CD1c-positive myeloid dendritic cell (primary cell): ENCODE measurements around the gene CD101.

Experiments
- DNase-seq: peaks from one replicate; pipeline ENCODE4 v3.0.0-alpha.2; 2016; ENCODE audit errors: extremely low spot score

Gene CD101

GRCh38 chr1:117054068-117054467 is 52.5 kb downstream of the CD101 start:
- DNase-seq = no peak

- no peak for DNase-seq
These were observed 57.2 kb downstream of the CD101 start for GRCh38 chr1:117058810-117059209.

GRCh38 chr1:117059334-117059677 is 57.7 kb downstream of the CD101 start:
- peak; percentile 38 for DNase-seq

- DNase-seq = peak; percentile 99
These were observed 58.3 kb downstream of the CD101 start, which contains the start of gene TTF2 for GRCh38 chr1:117059678-117060440. TSS of gene TTF2 (plus strand) at chr1:117060326. CDS start at chr1:117060347, 21 bp downstream.

GRCh38 chr1:117060441-117061317 is 59.1 kb downstream of the CD101 start:
- peak; percentile 33 for DNase-seq

GRCh38 chr1:117061986-117062415 is 60.4 kb downstream of the CD101 start:
- peak; percentile 17 for DNase-seq

GRCh38 chr1:117066367-117066766 is 64.8 kb downstream of the CD101 start:
- DNase-seq = no peak

GRCh38 chr1:117067533-117068370 is 66.2 kb downstream of the CD101 start:
- DNase-seq = peak; percentile 59

GRCh38 chr1:117068580-117068979 is 67.0 kb downstream of the CD101 start:
- no peak for DNase-seq

- no peak for DNase-seq
These were observed 67.8 kb downstream of the CD101 start for GRCh38 chr1:117069220-117069844.

GRCh38 chr1:117070124-117070523 is 68.6 kb downstream of the CD101 start:
- no peak for DNase-seq

- no peak for DNase-seq
These were observed 75.1 kb downstream of the CD101 start for GRCh38 chr1:117076648-117077047.

- DNase-seq = no peak
These were observed 75.7 kb downstream of the CD101 start for GRCh38 chr1:117077267-117077666.

GRCh38 chr1:117079737-117080136 is 78.2 kb downstream of the CD101 start:
- no peak for DNase-seq

GRCh38 chr1:117084231-117084630 is 82.7 kb downstream of the CD101 start:
- no peak for DNase-seq
